Measurements from ENCODE around the gene TMEM174.

Gene TMEM174

GRCh38 chr5:73171495-73171894, 1.5 kb upstream of the TMEM174 start:
- TF ChIP-seq, protein P1, sequence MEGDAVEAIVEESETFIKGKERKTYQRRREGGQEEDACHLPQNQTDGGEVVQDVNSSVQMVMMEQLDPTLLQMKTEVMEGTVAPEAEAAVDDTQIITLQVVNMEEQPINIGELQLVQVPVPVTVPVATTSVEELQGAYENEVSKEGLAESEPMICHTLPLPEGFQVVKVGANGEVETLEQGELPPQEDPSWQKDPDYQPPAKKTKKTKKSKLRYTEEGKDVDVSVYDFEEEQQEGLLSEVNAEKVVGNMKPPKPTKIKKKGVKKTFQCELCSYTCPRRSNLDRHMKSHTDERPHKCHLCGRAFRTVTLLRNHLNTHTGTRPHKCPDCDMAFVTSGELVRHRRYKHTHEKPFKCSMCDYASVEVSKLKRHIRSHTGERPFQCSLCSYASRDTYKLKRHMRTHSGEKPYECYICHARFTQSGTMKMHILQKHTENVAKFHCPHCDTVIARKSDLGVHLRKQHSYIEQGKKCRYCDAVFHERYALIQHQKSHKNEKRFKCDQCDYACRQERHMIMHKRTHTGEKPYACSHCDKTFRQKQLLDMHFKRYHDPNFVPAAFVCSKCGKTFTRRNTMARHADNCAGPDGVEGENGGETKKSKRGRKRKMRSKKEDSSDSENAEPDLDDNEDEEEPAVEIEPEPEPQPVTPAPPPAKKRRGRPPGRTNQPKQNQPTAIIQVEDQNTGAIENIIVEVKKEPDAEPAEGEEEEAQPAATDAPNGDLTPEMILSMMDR (IDR thresholded peaks at IDR 0.05; ENCODE audit: low read depth, low read length), result no peak
- no peak overlapping the region for H3K4me3 ChIP-seq (ENCODE audit: low read depth, low read length)

DNA sequence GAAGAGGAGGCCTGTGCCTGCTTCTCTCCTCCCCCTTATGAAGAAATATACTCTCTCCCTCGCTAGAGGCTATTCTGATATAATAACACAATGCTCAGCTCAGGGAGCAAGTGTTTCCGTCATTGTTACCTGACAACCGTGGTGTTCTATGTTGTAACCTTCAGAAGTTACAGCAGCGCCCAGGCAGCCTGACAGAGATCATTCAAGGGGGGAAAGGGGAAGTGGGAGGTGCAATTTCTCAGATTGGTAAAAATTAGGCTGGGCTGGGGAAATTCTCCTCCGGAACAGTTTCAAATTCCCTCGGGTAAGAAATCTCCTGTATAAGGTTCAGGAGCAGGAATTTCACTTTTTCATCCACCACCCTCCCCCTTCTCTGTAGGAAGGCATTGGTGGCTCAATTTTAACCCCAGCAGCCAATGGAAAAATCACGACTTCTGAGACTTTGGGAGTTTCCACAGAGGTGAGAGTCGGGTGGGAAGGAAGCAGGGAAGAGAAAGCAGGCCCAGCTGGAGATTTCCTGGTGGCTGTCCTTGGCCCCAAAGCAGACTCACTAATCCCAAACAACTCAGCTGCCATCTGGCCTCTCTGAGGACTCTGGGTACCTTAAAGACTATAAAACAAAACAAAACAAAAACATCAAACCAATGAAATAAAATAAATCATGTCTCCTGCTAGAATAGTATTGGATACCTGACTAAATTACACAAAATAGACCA, 1.3 kb downstream of the TMEM174 start:
- TF ChIP-seq, protein P1 (IDR thresholded peaks at IDR 0.05; ENCODE audit: low read depth, low read length), result no peak
- H3K4me3 ChIP-seq (ENCODE audit: low read depth, low read length), result no peak overlapping the region

DNA sequence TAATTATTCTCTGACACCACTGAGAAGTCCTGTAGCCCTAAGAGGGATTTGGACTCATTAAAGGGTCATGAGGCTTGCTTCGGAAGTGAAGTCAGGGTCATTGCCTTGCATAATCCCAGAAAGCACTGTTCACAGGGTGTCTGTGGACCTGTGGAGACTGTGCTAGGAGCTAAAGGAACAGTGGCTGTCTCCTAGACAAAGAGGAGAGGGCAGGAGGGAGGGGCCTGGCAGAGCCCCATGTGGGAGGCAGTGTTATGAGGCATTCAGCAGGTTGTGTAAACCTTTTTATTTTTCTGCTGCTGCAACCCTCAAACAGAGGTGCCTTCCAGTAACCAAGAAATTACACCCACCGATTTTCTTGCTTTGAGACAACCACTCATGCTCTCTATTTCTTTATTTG, 3.3 kb downstream of the TMEM174 start:
- H3K4me3 ChIP-seq (ENCODE audit: low read depth, low read length), result no peak overlapping the region
- TF ChIP-seq, protein P1 (IDR thresholded peaks at IDR 0.05; ENCODE audit: low read depth, low read length), result no peak

DNA sequence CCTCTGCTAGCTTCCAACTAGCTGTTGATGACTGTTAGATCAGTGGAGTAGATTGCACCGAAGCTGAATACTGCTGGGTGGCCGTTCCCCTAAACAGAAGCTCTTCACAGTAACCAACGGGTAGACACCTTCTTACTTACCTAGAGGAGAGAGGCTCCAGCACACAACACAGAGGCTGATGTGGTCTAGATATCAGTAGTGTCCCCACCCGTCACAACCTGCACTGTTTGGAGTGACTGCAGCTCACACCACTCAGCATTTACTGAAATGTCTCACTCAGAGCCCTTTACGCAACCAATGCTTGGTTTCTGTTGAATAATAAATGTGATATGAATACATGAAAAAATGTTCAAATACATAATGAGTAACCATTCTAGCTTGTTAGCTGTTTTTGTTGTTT, 5.3 kb downstream of the TMEM174 start:
- H3K4me3 ChIP-seq (ENCODE audit: low read depth, low read length), result no peak overlapping the region
- TF ChIP-seq, protein P1 (IDR thresholded peaks at IDR 0.05; ENCODE audit: low read depth, low read length), result no peak

- H3K4me3 ChIP-seq (ENCODE audit: low read depth, low read length), result no peak overlapping the region
- TF ChIP-seq, protein P1 (IDR thresholded peaks at IDR 0.05; ENCODE audit: low read depth, low read length), result no peak
These were observed 6.7 kb downstream of the TMEM174 start for GRCh38 chr5:73179730-73180129.

GRCh38 chr5:73180566-73180965, 7.6 kb downstream of the TMEM174 start:
- TF ChIP-seq, protein P1 (IDR thresholded peaks at IDR 0.05; ENCODE audit: low read depth, low read length), result no peak
- H3K4me3 ChIP-seq (ENCODE audit: low read depth, low read length), result no peak overlapping the region

GRCh38 chr5:73182307-73182706, 9.3 kb downstream of the TMEM174 start:
- TF ChIP-seq, protein P1 (IDR thresholded peaks at IDR 0.05; ENCODE audit: low read depth, low read length), result no peak
- no peak overlapping the region for H3K4me3 ChIP-seq (ENCODE audit: low read depth, low read length)

All from WI38 (cell line).